Karpas-422 (cell line): ENCODE results near the gene ATN1. TPM values are rescaled to one million over a fixed set of nuclear protein-coding genes. Genes with fewer than 3 reads are reported as not detected.

Source experiments
- DNase-seq: peaks from one replicate; pipeline ENCODE4 v3.0.0-alpha.2; 2015
- H2AFZ ChIP-seq: fragments of 200-600 bp; sonication (generic); 2 replicates; pipeline ENCODE4 v1.6.1; 2014; ENCODE audit warnings: antibody characterized with exemption, low read length, mixed read lengths
- H3K27ac ChIP-seq: fragments of 200-600 bp; sonication (generic); 2 replicates; pipeline ENCODE4 v1.5.1; 2014; ENCODE audit warnings: mild to moderate bottlenecking, low read length, moderate library complexity
- H3K27me3 ChIP-seq: fragments of 200-600 bp; sonication (generic); 2 replicates; pipeline ENCODE4 v1.6.1; 2014; ENCODE audit warnings: low read length, mixed read lengths
- H3K36me3 ChIP-seq: fragments of 200-600 bp; sonication (generic); 2 replicates; pipeline ENCODE4 v1.6.1; 2014; ENCODE audit warnings: low read length, mixed read lengths; ENCODE audit not compliant: insufficient read depth
- H3K4me1 ChIP-seq: fragments of 200-600 bp; sonication (generic); 2 replicates; pipeline ENCODE4 v1.6.1; 2014; ENCODE audit warnings: mild to moderate bottlenecking, low read length, mixed read lengths
- H3K4me2 ChIP-seq: fragments of 200-600 bp; sonication (generic); 2 replicates; pipeline ENCODE4 v1.6.1; 2014; ENCODE audit warnings: low read length, low read depth, mild to moderate bottlenecking; ENCODE audit not compliant: poor library complexity, severe bottlenecking
- H3K4me3 ChIP-seq: fragments of 200-600 bp; sonication (generic); 2 replicates; pipeline ENCODE4 v1.5.1; 2014; ENCODE audit warnings: mild to moderate bottlenecking, antibody characterized with exemption, low read length, mixed read lengths
- H3K79me2 ChIP-seq: fragments of 200-600 bp; sonication (generic); 2 replicates; pipeline ENCODE4 v1.6.1; 2014; ENCODE audit warnings: mild to moderate bottlenecking, low read length, mixed read lengths
- H3K9ac ChIP-seq: fragments of 200-600 bp; sonication (generic); 2 replicates; pipeline ENCODE4 v1.6.0; 2014; ENCODE audit warnings: low read length
- H3K9me2 ChIP-seq: fragments of 200-600 bp; sonication (generic), shearing (Covaris generic); replicated peaks from 2 replicates; pipeline ENCODE4 v1.6.0; 2014; ENCODE audit warnings: mild to moderate bottlenecking, low read length, moderate library complexity; ENCODE audit not compliant: insufficient read depth
- H3K9me3 ChIP-seq: fragments of 300-700, 200-600 bp; sonication (generic); 2 replicates; pipeline ENCODE4 v1.6.1; 2014; ENCODE audit warnings: low read length, mixed read lengths
- H4K20me1 ChIP-seq: fragments of 200-600 bp; sonication (generic); 2 replicates; pipeline ENCODE4 v1.6.1; 2014; ENCODE audit warnings: mild to moderate bottlenecking, antibody characterized with exemption, low read length, low read depth; ENCODE audit not compliant: insufficient read depth
- total RNA-seq: library from RNA; depleted of rRNA; stranded (reverse); fragments of >200 nt; shearing (Covaris generic); gene quantifications from 2 replicates; pipeline ENCODE4 v1.2.3, GENCODE V29; 2014; ENCODE audit warnings: low replicate concordance

ATN1 gene
- total RNA-seq, 1 experiment from 2014 or later, result 8.8 TPM

GRCh38 chr12:6936194-6936635 lies 8.5 kb downstream of the ATN1 start:
- peak overlapping the region; percentile 85 for H3K9ac ChIP-seq
- H3K9me2 ChIP-seq, result no peaks in the 10 kb centered on the region
- DNase-seq, result no peak
- H3K79me2 ChIP-seq, result no peaks in the 10 kb centered on the region
- H3K4me1 ChIP-seq, result peaks cover 35% of the 10 kb centered on the region
- peak overlapping the region; percentile 76 for H3K27ac ChIP-seq
- no peak overlapping the region for H2AFZ ChIP-seq
- peak overlapping the region; percentile 85 for H3K4me2 ChIP-seq
- H4K20me1 ChIP-seq, result no peaks in the 10 kb centered on the region
- H3K4me3 ChIP-seq, result peak overlapping the region; percentile 80
- H3K27me3 ChIP-seq, result no peaks in the 10 kb centered on the region
- peaks cover 9% of the 10 kb centered on the region; the same call in 1 of the 2 replicates for H3K36me3 ChIP-seq
- H3K9me3 ChIP-seq, result no peaks in the 10 kb centered on the region

GRCh38 chr12:6936636-6937480 lies 9.1 kb downstream of the ATN1 start:
- Histone ChIP-seq H3K4me3 (peak overlapping the region; percentile 80), H3K4me1 (peaks cover 35% of the 10 kb centered on the region), H4K20me1 (no peaks in the 10 kb centered on the region), H3K36me3 (peaks cover 9% of the 10 kb centered on the region; the same call in 1 of the 2 replicates), H3K79me2 (no peaks in the 10 kb centered on the region), H3K9ac (peak overlapping the region; percentile 85), H3K27ac (peak overlapping the region; percentile 76), H2AFZ (no peak overlapping the region), H3K9me2 (no peaks in the 10 kb centered on the region), H3K27me3 (no peaks in the 10 kb centered on the region), H3K4me2 (peak overlapping the region; percentile 85), H3K9me3 (no peaks in the 10 kb centered on the region)
- DNase-seq, result peak; percentile 86

- Histone ChIP-seq H3K27me3 (no peaks in the 10 kb centered on the region), H4K20me1 (no peaks in the 10 kb centered on the region), H3K9me2 (no peaks in the 10 kb centered on the region), H2AFZ (no peak overlapping the region; the same call in 1 of the 2 replicates), H3K4me3 (peak overlapping the region; percentile 80), H3K9ac (peak overlapping the region; percentile 85), H3K4me2 (peak overlapping the region; percentile 85), H3K79me2 (no peaks in the 10 kb centered on the region), H3K4me1 (peaks cover 33% of the 10 kb centered on the region), H3K9me3 (no peaks in the 10 kb centered on the region), H3K36me3 (peaks cover 9% of the 10 kb centered on the region; the same call in 1 of the 2 replicates), H3K27ac (peak overlapping the region; percentile 76)
- DNase-seq, result peak; percentile 98
Observed at GRCh38 chr12:6937481-6938352, 10.0 kb downstream of the ATN1 start.

- no peaks in the 10 kb centered on the region for H3K9me3 ChIP-seq
- H3K79me2 ChIP-seq, result no peaks in the 10 kb centered on the region
- H3K27ac ChIP-seq, result no peak overlapping the region
- no peak overlapping the region for H2AFZ ChIP-seq
- H4K20me1 ChIP-seq, result no peaks in the 10 kb centered on the region
- no peaks in the 10 kb centered on the region for H3K27me3 ChIP-seq
- peak overlapping the region; percentile 52 for H3K4me3 ChIP-seq
- peak overlapping the region; percentile 44 for H3K4me2 ChIP-seq
- no peak for DNase-seq
- H3K4me1 ChIP-seq, result peaks cover 40% of the 10 kb centered on the region
- peaks cover 9% of the 10 kb centered on the region; the same call in 1 of the 2 replicates for H3K36me3 ChIP-seq
- H3K9me2 ChIP-seq, result no peaks in the 10 kb centered on the region
- H3K9ac ChIP-seq, result peak overlapping the region; percentile 58
Observed at GRCh38 chr12:6938353-6939190, 10.8 kb downstream of the ATN1 start.

- Histone ChIP-seq H2AFZ (no peak overlapping the region), H3K36me3 (peaks cover 9% of the 10 kb centered on the region; the same call in 1 of the 2 replicates), H3K9ac (no peak overlapping the region), H3K27me3 (no peaks in the 10 kb centered on the region), H3K9me3 (no peaks in the 10 kb centered on the region), H3K4me1 (peaks cover 45% of the 10 kb centered on the region), H3K4me3 (no peak overlapping the region), H4K20me1 (no peaks in the 10 kb centered on the region), H3K79me2 (no peaks in the 10 kb centered on the region), H3K4me2 (no peak overlapping the region), H3K9me2 (no peaks in the 10 kb centered on the region), H3K27ac (no peak overlapping the region)
- no peak for DNase-seq
Observed at GRCh38 chr12:6939191-6939540, 11.4 kb downstream of the ATN1 start.

GRCh38 chr12:6941267-6941666 lies 13.5 kb downstream of the ATN1 start:
- no peak for DNase-seq

GRCh38 chr12:6941782-6942181 lies 14.0 kb downstream of the ATN1 start:
- Histone ChIP-seq H2AFZ (no peak overlapping the region), H3K9me3 (no peaks in the 10 kb centered on the region), H3K4me2 (no peak overlapping the region), H3K4me1 (peaks cover 48% of the 10 kb centered on the region), H3K9me2 (no peaks in the 10 kb centered on the region), H4K20me1 (no peaks in the 10 kb centered on the region), H3K79me2 (no peaks in the 10 kb centered on the region), H3K27me3 (no peaks in the 10 kb centered on the region), H3K27ac (no peak overlapping the region), H3K9ac (no peak overlapping the region), H3K4me3 (no peak overlapping the region), H3K36me3 (no peaks in the 10 kb centered on the region)
- no peak for DNase-seq

More at GRCh38 chr12:6941267-6941666, 13.5 kb downstream of the ATN1 start:
- Histone ChIP-seq H3K9me2 (no peaks in the 10 kb centered on the region), H3K4me1 (peaks cover 48% of the 10 kb centered on the region), H4K20me1 (no peaks in the 10 kb centered on the region), H3K4me3 (no peak overlapping the region), H3K9me3 (no peaks in the 10 kb centered on the region), H3K27ac (no peak overlapping the region), H3K9ac (no peak overlapping the region), H3K79me2 (no peaks in the 10 kb centered on the region), H3K27me3 (no peaks in the 10 kb centered on the region), H2AFZ (no peak overlapping the region), H3K4me2 (no peak overlapping the region), H3K36me3 (no peaks in the 10 kb centered on the region)
